Measurements from ENCODE around the gene SUSD5.

DNA sequence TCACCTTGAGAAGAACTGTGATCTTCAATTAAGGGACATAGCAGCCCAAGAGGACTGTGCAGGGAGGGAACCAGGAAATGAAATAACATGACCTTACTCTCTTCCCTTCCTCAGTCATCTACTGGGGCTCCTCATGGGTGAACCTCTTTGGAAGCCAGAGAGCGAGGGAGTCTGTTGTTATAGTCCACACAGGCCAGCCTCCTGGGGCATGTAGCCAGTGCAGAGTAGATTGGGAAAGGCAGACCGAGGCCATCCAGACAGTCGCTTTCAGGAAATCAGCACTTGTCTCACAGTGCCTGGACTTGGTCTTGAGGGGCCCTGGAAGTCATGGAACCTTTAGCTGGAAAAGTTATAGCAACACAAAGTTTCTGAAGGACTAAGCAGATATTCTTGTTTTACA, 98.7 kb downstream of the SUSD5 start:
- TF ChIP-seq, protein P1, sequence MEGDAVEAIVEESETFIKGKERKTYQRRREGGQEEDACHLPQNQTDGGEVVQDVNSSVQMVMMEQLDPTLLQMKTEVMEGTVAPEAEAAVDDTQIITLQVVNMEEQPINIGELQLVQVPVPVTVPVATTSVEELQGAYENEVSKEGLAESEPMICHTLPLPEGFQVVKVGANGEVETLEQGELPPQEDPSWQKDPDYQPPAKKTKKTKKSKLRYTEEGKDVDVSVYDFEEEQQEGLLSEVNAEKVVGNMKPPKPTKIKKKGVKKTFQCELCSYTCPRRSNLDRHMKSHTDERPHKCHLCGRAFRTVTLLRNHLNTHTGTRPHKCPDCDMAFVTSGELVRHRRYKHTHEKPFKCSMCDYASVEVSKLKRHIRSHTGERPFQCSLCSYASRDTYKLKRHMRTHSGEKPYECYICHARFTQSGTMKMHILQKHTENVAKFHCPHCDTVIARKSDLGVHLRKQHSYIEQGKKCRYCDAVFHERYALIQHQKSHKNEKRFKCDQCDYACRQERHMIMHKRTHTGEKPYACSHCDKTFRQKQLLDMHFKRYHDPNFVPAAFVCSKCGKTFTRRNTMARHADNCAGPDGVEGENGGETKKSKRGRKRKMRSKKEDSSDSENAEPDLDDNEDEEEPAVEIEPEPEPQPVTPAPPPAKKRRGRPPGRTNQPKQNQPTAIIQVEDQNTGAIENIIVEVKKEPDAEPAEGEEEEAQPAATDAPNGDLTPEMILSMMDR (IDR thresholded peaks at IDR 0.05 in 4 of 5, conservative IDR thresholded peaks at IDR 0.05 in 1 of 5): no peak
- no peak for TF ChIP-seq POLR2A (IDR thresholded peaks at IDR 0.05)
